Measurements from ENCODE around the gene SLC66A1.
"Not testable (repeated sequence)": the region's sequence is repeated elsewhere in the genome, so short reads cannot be mapped to it uniquely, and the experiment has no call there.

SLC66A1 gene

DNA sequence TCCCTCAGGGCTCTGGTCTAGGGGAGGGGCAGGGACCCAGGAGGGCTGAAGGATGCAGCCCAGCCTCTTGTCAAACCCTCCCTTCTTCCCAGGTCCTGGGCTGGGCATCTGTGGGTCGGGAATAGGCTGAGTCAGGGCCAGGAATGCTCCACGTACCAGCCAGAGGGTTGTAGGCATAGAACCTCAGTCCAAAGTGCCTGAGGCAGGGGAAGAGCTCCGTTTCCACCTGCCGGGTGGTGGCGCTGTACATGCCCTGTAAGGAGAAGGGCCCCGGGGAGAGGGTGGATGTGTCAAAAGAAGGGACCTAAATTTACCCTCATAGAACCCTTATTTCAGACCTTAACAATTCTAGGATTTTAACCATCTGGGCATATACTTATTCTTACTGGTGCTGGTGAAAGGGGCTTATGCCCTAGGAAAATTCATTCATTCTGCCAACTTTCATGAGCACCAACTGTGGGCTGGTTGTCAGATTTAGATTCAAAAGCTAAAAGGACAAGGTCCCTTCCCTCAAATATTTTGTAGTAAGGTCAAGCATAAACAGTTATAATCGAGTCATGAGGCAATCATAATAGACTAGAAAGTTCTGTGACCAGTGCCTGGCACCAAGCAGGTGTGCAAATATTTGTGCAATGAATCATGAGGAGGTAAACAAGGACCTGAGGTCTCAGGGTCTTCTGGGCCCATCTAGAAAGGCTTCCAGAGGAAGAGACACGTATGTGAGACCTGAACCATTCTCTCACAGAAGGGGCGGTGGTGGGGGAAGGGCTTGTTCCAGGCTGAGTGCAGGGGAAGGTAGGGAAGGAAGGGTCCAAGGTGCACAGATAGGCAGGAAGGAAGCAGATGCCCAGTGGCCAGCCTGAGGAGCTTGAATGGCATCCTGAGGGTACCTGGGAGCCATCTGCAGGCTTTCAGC, 42.4 kb upstream of the SLC66A1 start:
- H2BK15ac ChIP-seq (ENCODE audit: low read depth, poor library complexity, severe bottlenecking); H3K23ac ChIP-seq (ENCODE audit: low read length in 2 of 2); H3K18ac ChIP-seq (ENCODE audit: low read depth in 1 of 2, low read length in 2 of 2); H3K14ac ChIP-seq (ENCODE audit: low read length in 2 of 2); H3K4ac ChIP-seq (ENCODE audit: low read depth in 1 of 2, low read length in 2 of 2); H3K27me3 ChIP-seq (ENCODE audit: control insufficient read depth in 1 of 2, insufficient read depth in 1 of 2, low read length in 2 of 2); H2AFZ ChIP-seq (ENCODE audit: low read depth, low read length); H3K9ac ChIP-seq (ENCODE audit: low read length); H4K8ac ChIP-seq (ENCODE audit: low read length); H3K9me3 ChIP-seq (ENCODE audit: control insufficient read depth, low read length); H4K91ac ChIP-seq (ENCODE audit: low read length); H2BK12ac ChIP-seq (ENCODE audit: low read length in 2 of 2); H2BK5ac ChIP-seq (ENCODE audit: low read depth, low read length, poor library complexity, severe bottlenecking); H3K4me2 ChIP-seq (ENCODE audit: low read length, poor library complexity, severe bottlenecking); H3K79me1 ChIP-seq (replicated peaks; ENCODE audit: low read length, poor library complexity, severe bottlenecking); H2BK120ac ChIP-seq (ENCODE audit: low read depth, low read length); H3K4me3 ChIP-seq (ENCODE audit: insufficient read depth in 1 of 2, low read depth in 1 of 2, low read length in 2 of 2); DNase-seq; H3K27ac ChIP-seq (ENCODE audit: low read length, poor library complexity, severe bottlenecking); H3K4me1 ChIP-seq (ENCODE audit: control insufficient read depth, insufficient read depth, low read depth, low read length); H2AK5ac ChIP-seq (ENCODE audit: low read length, severe bottlenecking): not testable (repeated sequence)
- peaks cover 6 to 13% of the 10 kb centered on the region in 2 experiments for H3K36me3 ChIP-seq (ENCODE audit: control insufficient read depth in 1 of 2, insufficient read depth in 2 of 2, low read depth in 1 of 2, low read length in 2 of 2)
- 81% methylated on average over 4 of the region's 9 CpGs for WGBS

DNA sequence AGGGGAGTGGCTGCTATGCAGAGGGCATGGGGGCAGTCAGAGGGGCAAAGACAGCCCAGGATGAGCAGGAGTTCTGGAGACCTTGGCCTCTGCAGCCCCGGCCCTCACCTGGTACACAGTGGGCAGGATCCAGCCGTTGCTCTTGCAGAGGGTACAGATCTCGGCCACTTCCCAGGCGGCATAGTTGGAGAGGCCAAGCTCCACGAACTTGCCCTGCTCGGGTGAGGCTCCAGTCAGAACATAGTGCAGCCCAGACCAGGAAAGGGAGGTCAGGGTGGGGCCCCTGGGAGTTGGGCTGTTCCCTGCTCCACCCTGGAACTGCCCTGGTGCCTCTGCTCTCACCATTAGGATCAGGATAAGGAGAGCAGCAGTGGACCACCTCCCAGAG, 41.8 kb upstream of the SLC66A1 start:
- 91% methylated on average over 6 of the region's 6 CpGs for WGBS
- H3K36me3 ChIP-seq (ENCODE audit: control insufficient read depth in 1 of 2, insufficient read depth in 2 of 2, low read depth in 1 of 2, low read length in 2 of 2), result peaks cover 6 to 13% of the 10 kb centered on the region in 2 experiments
- H4K8ac ChIP-seq (ENCODE audit: low read length); H3K4me2 ChIP-seq (ENCODE audit: low read length, poor library complexity, severe bottlenecking); H3K79me1 ChIP-seq (replicated peaks; ENCODE audit: low read length, poor library complexity, severe bottlenecking); H3K18ac ChIP-seq (ENCODE audit: low read depth in 1 of 2, low read length in 2 of 2); H3K9ac ChIP-seq (ENCODE audit: low read length); H3K4me1 ChIP-seq (ENCODE audit: control insufficient read depth, insufficient read depth, low read depth, low read length); H2BK5ac ChIP-seq (ENCODE audit: low read depth, low read length, poor library complexity, severe bottlenecking); H3K9me3 ChIP-seq (ENCODE audit: control insufficient read depth, low read length); H3K27ac ChIP-seq (ENCODE audit: low read length, poor library complexity, severe bottlenecking); H3K23ac ChIP-seq (ENCODE audit: low read length in 2 of 2); H2BK15ac ChIP-seq (ENCODE audit: low read depth, poor library complexity, severe bottlenecking); H3K4ac ChIP-seq (ENCODE audit: low read depth in 1 of 2, low read length in 2 of 2); H3K27me3 ChIP-seq (ENCODE audit: control insufficient read depth in 1 of 2, insufficient read depth in 1 of 2, low read length in 2 of 2); H4K91ac ChIP-seq (ENCODE audit: low read length); DNase-seq; H2BK120ac ChIP-seq (ENCODE audit: low read depth, low read length); H3K14ac ChIP-seq (ENCODE audit: low read length in 2 of 2); H3K4me3 ChIP-seq (ENCODE audit: insufficient read depth in 1 of 2, low read depth in 1 of 2, low read length in 2 of 2); H2AFZ ChIP-seq (ENCODE audit: low read depth, low read length); H2BK12ac ChIP-seq (ENCODE audit: low read length in 2 of 2); H2AK5ac ChIP-seq (ENCODE audit: low read length, severe bottlenecking): not testable (repeated sequence)

DNA sequence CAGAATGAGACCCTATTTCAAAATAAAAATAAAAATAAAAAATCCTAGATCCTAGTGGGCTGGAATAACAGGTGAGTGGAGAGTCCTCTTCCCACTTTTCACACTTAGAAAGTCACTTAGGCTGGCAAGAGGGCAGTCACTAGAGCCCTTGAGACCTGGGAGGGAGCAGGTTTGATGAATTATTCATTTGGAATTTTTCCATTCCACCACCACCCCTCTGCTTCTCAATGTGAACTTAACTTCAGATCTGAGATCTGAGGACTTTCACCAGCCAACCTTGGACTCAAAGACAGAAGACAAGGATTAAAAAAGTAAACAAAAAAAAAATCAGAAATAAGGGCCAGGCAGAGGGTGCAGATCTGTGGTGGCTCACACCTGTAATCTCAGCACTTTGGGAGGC, 40.1 kb upstream of the SLC66A1 start:
- H2BK15ac ChIP-seq (ENCODE audit: low read depth, poor library complexity, severe bottlenecking), result no peak overlapping the region
- H3K9ac ChIP-seq (ENCODE audit: low read length), result no peak overlapping the region
- H3K14ac ChIP-seq (ENCODE audit: low read length in 2 of 2), result no peak overlapping the region
- H2BK120ac ChIP-seq (ENCODE audit: low read depth, low read length), result no peak overlapping the region
- no peak overlapping the region for H4K8ac ChIP-seq (ENCODE audit: low read length)
- H2AK5ac ChIP-seq (ENCODE audit: low read length, severe bottlenecking), result no peak overlapping the region
- H2BK5ac ChIP-seq (ENCODE audit: low read depth, low read length, poor library complexity, severe bottlenecking), result no peak overlapping the region
- no peaks in the 10 kb centered on the region for H3K79me1 ChIP-seq (replicated peaks; ENCODE audit: low read length, poor library complexity, severe bottlenecking)
- no peaks in the 10 kb centered on the region for H3K27me3 ChIP-seq (ENCODE audit: control insufficient read depth in 1 of 2, insufficient read depth in 1 of 2, low read length in 2 of 2)
- no peak for DNase-seq
- no peak overlapping the region for H3K4me2 ChIP-seq (ENCODE audit: low read length, poor library complexity, severe bottlenecking)
- H3K4me3 ChIP-seq (ENCODE audit: insufficient read depth in 1 of 2, low read depth in 1 of 2, low read length in 2 of 2), result no peak overlapping the region
- no peaks in the 10 kb centered on the region for H3K4me1 ChIP-seq (ENCODE audit: control insufficient read depth, insufficient read depth, low read depth, low read length)
- H3K23ac ChIP-seq (ENCODE audit: low read length in 2 of 2), result no peak overlapping the region
- peaks cover under 1% of the 10 kb centered on the region for H3K9me3 ChIP-seq (ENCODE audit: control insufficient read depth, low read length)
- no peak overlapping the region for H3K27ac ChIP-seq (ENCODE audit: low read length, poor library complexity, severe bottlenecking)
- no peak overlapping the region for H2BK12ac ChIP-seq (ENCODE audit: low read length in 2 of 2)
- peaks cover 6 to 8% of the 10 kb centered on the region in 2 experiments for H3K36me3 ChIP-seq (ENCODE audit: control insufficient read depth in 1 of 2, insufficient read depth in 2 of 2, low read depth in 1 of 2, low read length in 2 of 2)
- no peak overlapping the region for H4K91ac ChIP-seq (ENCODE audit: low read length)
- no peak overlapping the region for H3K18ac ChIP-seq (ENCODE audit: low read depth in 1 of 2, low read length in 2 of 2)
- H2AFZ ChIP-seq (ENCODE audit: low read depth, low read length), result no peak overlapping the region
- no peak overlapping the region for H3K4ac ChIP-seq (ENCODE audit: low read depth in 1 of 2, low read length in 2 of 2)

DNA sequence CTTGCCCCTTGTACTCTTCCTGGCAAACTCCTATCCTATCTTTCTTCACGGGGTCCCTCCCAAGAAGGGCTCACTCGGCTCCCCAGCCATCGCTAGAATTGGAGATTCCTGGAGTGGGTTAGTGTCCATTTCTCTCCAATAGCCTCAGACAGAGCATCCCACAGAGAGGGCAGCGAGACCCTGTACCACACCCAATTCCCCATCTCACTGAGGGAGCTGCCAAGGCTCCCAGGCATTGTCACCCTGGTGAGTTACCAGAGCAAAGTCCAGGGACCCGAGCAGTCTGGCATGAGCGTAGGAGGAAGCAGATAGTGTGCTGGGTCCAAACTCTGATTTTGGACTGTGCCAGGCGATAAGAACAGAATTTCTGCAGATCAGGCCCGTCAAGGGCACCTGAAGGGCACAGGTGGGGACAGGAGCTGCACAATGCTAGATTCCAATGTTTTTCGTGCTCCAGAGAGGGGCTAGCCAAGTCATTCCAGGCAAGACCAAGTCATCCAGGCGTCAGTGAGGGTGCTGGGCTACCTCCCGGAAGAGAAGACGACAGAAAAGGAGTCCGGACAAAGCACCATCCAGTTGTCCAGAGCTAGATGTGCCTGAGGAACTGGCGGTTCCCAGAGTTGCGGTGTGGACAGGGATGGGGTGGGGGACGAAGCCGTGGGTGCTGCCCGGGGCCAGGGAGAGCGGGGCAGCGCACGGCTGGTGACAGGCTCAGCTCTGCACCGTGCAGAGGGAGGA, 38.9 kb upstream of the SLC66A1 start:
- Histone ChIP-seq H3K79me1 (replicated peaks; ENCODE audit: low read length, poor library complexity, severe bottlenecking) (no peaks in the 10 kb centered on the region), H2BK5ac (ENCODE audit: low read depth, low read length, poor library complexity, severe bottlenecking) (no peak overlapping the region), H3K4me3 (ENCODE audit: insufficient read depth in 1 of 2, low read depth in 1 of 2, low read length in 2 of 2) (no peak overlapping the region), H2BK15ac (ENCODE audit: low read depth, poor library complexity, severe bottlenecking) (no peak overlapping the region), H3K4ac (ENCODE audit: low read depth in 1 of 2, low read length in 2 of 2) (no peak overlapping the region), H3K9me3 (ENCODE audit: control insufficient read depth, low read length) (peaks cover 10% of the 10 kb centered on the region), H4K91ac (ENCODE audit: low read length) (no peak overlapping the region), H3K14ac (ENCODE audit: low read length in 2 of 2) (no peak overlapping the region), H4K8ac (ENCODE audit: low read length) (no peak overlapping the region), H2BK120ac (ENCODE audit: low read depth, low read length) (no peak overlapping the region), H2AFZ (ENCODE audit: low read depth, low read length) (no peak overlapping the region), H3K4me2 (ENCODE audit: low read length, poor library complexity, severe bottlenecking) (no peak overlapping the region), H3K27ac (ENCODE audit: low read length, poor library complexity, severe bottlenecking) (no peak overlapping the region), H3K23ac (ENCODE audit: low read length in 2 of 2) (no peak overlapping the region), H2AK5ac (ENCODE audit: low read length, severe bottlenecking) (no peak overlapping the region), H3K9ac (ENCODE audit: low read length) (no peak overlapping the region), H3K36me3 (ENCODE audit: control insufficient read depth in 1 of 2, insufficient read depth in 2 of 2, low read depth in 1 of 2, low read length in 2 of 2) (peaks cover 3 to 6% of the 10 kb centered on the region in 2 experiments), H2BK12ac (ENCODE audit: low read length in 2 of 2) (no peak overlapping the region), H3K27me3 (ENCODE audit: control insufficient read depth in 1 of 2, insufficient read depth in 1 of 2, low read length in 2 of 2) (no peaks in the 10 kb centered on the region), H3K18ac (ENCODE audit: low read depth in 1 of 2, low read length in 2 of 2) (no peak overlapping the region), H3K4me1 (ENCODE audit: control insufficient read depth, insufficient read depth, low read depth, low read length) (no peaks in the 10 kb centered on the region)
- WGBS, result 89% methylated on average over 21 of the region's 22 CpGs
- DNase-seq, result no peak

All from mesenchymal stem cell (in vitro differentiated cells and primary cell).